HG03097 (cell line): ENCODE results near the gene BIK.

Source experiments
- ATAC-seq: cut with Tn5 transposase; IDR thresholded peaks from one replicate; pipeline ENCODE4 v1.9.1; 2021; ENCODE audit not compliant: unreplicated experiment, low FRiP score

The BIK gene

GRCh38 chr22:43158778-43159483, 48.4 kb downstream of the BIK start:
- ATAC-seq, result no peak

- no peak for ATAC-seq
These were observed 49.1 kb downstream of the BIK start for GRCh38 chr22:43159484-43160178.

GRCh38 chr22:43160497-43161126, 50.1 kb downstream of the BIK start:
- ATAC-seq, result no peak

GRCh38 chr22:43162412-43163150, 52.0 kb downstream of the BIK start:
- ATAC-seq, result no peak

- no peak for ATAC-seq
These were observed 52.8 kb downstream of the BIK start for GRCh38 chr22:43163241-43163795.

- ATAC-seq, result no peak
These were observed 54.1 kb downstream of the BIK start for GRCh38 chr22:43164636-43165035.

GRCh38 chr22:43166132-43166930, 55.8 kb downstream of the BIK start:
- ATAC-seq, result no peak

GRCh38 chr22:43167001-43167589, 56.5 kb downstream of the BIK start:
- no peak for ATAC-seq

- no peak for ATAC-seq
These were observed 58.1 kb downstream of the BIK start for GRCh38 chr22:43168471-43169309.

- ATAC-seq, result no peak
These were observed 59.0 kb downstream of the BIK start for GRCh38 chr22:43169310-43170130.

GRCh38 chr22:43170131-43170480, 59.6 kb downstream of the BIK start:
- ATAC-seq, result no peak

GRCh38 chr22:43171019-43171491, 60.5 kb downstream of the BIK start:
- ATAC-seq, result no peak

GRCh38 chr22:43171607-43172006, 61.1 kb downstream of the BIK start:
- ATAC-seq, result no peak

- ATAC-seq, result no peak
These were observed 61.6 kb downstream of the BIK start for GRCh38 chr22:43172191-43172590.

GRCh38 chr22:43173566-43173965, 63.0 kb downstream of the BIK start:
- no peak for ATAC-seq

- ATAC-seq, result no peak
These were observed 63.6 kb downstream of the BIK start for GRCh38 chr22:43173976-43174720.

- ATAC-seq, result no peak
These were observed 64.5 kb downstream of the BIK start for GRCh38 chr22:43174941-43175531.
